OCI-LY3 (cell line): Measurements from ENCODE around the gene NEMF.

ENCODE experiments used
- EZH2phosphoT487 ChIP-seq: fragments of 200-600 bp; shearing (Covaris generic); IDR thresholded peaks from 2 replicates; pipeline ENCODE4 v1.6.1; 2018; ENCODE audit warnings: antibody characterized with exemption, mixed run types, low read depth
- TF ChIP-seq, protein P1 (sequence below): fragments of 200-600, 300-600 bp; sonication (generic); IDR thresholded peaks from 2 replicates; pipeline ENCODE4 v1.5.1; 2014; ENCODE audit warnings: antibody characterized with exemption, low read length, low read depth

DNA sequence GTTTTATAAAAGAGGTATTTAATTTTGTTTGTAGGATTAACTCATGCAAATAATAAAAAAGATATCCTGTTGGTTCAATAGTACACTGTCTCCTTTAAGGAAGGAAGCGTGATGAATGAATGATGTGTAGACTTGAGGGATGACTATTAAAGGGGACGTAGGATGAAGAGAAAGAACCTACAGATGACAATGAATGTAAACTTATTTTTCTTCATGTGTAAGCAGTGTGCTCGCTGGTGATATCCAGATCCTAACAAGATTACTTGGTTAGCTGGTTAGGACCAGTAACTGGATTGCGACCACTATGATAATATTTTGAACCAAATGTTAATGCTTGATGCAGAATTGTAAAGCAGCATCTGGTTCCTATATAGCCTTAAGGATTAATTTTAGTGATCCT is 42.9 kb upstream of the NEMF start:
- TF ChIP-seq, protein P1, sequence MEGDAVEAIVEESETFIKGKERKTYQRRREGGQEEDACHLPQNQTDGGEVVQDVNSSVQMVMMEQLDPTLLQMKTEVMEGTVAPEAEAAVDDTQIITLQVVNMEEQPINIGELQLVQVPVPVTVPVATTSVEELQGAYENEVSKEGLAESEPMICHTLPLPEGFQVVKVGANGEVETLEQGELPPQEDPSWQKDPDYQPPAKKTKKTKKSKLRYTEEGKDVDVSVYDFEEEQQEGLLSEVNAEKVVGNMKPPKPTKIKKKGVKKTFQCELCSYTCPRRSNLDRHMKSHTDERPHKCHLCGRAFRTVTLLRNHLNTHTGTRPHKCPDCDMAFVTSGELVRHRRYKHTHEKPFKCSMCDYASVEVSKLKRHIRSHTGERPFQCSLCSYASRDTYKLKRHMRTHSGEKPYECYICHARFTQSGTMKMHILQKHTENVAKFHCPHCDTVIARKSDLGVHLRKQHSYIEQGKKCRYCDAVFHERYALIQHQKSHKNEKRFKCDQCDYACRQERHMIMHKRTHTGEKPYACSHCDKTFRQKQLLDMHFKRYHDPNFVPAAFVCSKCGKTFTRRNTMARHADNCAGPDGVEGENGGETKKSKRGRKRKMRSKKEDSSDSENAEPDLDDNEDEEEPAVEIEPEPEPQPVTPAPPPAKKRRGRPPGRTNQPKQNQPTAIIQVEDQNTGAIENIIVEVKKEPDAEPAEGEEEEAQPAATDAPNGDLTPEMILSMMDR, result no peak
- TF ChIP-seq EZH2phosphoT487, result no peak
